SU-DHL-6 (cell line): ENCODE results near the gene SRPRB.

Experiments
- EZH2phosphoT487 ChIP-seq: fragments of 200-600 bp; sonication (generic), shearing (Covaris generic); conservative IDR thresholded peaks from 2 replicates; pipeline ENCODE4 v1.6.1; 2018; ENCODE audit warnings: mild to moderate bottlenecking, antibody characterized with exemption, low read length, moderate library complexity, mixed read lengths
- TF ChIP-seq, protein P1 (sequence below): fragments of 200-600 bp; sonication (generic); IDR thresholded peaks from one replicate; pipeline ENCODE4 v1.5.1; 2017; ENCODE audit warnings: antibody characterized with exemption, mild to moderate bottlenecking, low read length, moderate library complexity; ENCODE audit not compliant: insufficient read depth, poor library complexity, severe bottlenecking

DNA sequence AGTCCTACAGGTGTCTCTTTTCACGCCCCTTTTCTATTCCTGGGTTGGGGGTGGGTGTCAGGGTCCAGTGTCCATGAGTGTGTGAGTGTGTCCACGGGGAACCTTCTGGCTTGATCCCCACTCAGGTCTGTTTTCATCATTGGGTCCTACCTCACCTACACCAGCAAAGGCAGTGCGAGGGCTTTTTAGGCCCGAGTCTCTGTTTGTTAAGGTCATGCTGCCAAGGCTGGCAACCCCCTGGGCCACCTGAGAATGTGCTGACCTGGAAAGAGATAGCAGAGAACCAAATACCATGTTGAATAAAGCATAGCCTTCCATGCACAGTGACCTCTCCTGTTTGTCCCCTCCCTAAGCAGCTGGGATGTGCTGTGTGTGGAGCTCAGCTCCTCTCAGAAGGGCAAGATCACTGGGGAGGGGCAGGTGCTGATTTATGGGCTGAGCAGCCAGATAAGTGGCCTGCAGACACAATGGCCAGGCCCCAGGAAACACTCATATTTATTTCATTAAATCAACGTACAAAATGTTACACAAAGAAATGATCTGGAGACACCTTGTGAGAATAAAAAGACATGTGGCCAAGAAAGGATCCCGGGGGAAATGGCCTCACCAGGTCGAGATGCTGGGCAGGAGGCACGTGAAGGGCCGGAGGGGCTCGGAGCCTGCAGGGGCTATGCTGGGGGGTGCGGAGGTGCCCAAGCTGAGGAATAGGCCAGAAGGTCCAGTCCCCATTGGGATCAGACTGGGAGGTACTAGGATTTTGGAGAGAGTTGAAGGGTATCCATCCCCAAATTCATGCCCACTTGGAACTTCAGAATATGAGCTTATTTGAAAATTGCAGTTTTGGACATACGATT is 54.0 kb downstream of the SRPRB start:
- TF ChIP-seq EZH2phosphoT487, result no peak
- TF ChIP-seq, protein P1, sequence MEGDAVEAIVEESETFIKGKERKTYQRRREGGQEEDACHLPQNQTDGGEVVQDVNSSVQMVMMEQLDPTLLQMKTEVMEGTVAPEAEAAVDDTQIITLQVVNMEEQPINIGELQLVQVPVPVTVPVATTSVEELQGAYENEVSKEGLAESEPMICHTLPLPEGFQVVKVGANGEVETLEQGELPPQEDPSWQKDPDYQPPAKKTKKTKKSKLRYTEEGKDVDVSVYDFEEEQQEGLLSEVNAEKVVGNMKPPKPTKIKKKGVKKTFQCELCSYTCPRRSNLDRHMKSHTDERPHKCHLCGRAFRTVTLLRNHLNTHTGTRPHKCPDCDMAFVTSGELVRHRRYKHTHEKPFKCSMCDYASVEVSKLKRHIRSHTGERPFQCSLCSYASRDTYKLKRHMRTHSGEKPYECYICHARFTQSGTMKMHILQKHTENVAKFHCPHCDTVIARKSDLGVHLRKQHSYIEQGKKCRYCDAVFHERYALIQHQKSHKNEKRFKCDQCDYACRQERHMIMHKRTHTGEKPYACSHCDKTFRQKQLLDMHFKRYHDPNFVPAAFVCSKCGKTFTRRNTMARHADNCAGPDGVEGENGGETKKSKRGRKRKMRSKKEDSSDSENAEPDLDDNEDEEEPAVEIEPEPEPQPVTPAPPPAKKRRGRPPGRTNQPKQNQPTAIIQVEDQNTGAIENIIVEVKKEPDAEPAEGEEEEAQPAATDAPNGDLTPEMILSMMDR, result no peak
